ENCODE data around the gene ADGRD2. TPM values are rescaled to one million over a fixed set of nuclear protein-coding genes. Genes with fewer than 3 reads are reported as not detected.

The ADGRD2 gene
- total RNA-seq, 1 experiment from 2014 or later = not detected

DNA sequence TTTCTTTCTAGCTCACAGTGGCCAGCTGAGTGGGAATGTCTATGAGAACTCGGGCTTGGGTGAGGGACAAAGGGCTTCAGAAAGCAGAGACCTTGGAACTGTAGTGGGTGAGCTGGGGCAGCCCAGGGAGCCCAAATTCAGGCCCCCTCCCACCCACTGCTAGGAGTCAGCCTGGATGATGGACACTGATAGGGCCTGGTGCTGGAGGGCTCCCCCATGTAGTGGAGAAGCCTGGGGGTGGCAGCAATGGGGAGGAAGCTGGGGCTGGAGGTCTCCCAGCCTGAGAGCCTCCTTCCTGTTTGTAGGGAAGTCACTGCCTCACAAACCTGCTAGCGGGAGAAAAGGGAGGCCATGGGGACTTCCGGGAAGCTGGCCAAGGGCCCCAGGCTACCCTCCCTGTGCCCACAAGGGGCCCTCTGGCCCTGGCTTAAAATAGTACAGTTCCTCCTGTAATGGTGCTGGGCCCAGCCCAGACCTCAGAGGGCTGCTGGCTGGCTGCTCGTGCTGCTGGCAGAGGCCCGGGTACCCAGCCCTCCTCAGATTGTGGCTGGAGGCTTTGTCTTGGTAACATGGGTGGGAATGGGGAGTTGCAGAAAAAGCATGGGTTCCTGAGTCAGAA, 63.2 kb downstream of the ADGRD2 start:
- no peak overlapping the region for H3K27ac ChIP-seq (ENCODE audit: low read length)
- H3K4me2 ChIP-seq (ENCODE audit: low read depth, low read length, poor library complexity, severe bottlenecking) = no peak overlapping the region
- H3K36me3 ChIP-seq (ENCODE audit: insufficient read depth, low read length) = no peaks in the 10 kb centered on the region
- no peaks in the 10 kb centered on the region for H3K4me1 ChIP-seq (ENCODE audit: low read length)
- H3K79me2 ChIP-seq (ENCODE audit: low read length) = no peaks in the 10 kb centered on the region
- no peak for DNase-seq
- no peak overlapping the region for H3K4me3 ChIP-seq (ENCODE audit: low read length)
- H3K27me3 ChIP-seq (ENCODE audit: low read length) = no peaks in the 10 kb centered on the region
- H3K9me2 ChIP-seq (replicated peaks; ENCODE audit: insufficient read depth, low read length) = no peaks in the 10 kb centered on the region
- no peak overlapping the region for H3K9ac ChIP-seq (ENCODE audit: low read length)
- no peaks in the 10 kb centered on the region for H3K9me3 ChIP-seq (ENCODE audit: low read length)
- no peaks in the 10 kb centered on the region for H4K20me1 ChIP-seq (ENCODE audit: insufficient read depth, low read depth, low read length)
- H2AFZ ChIP-seq (ENCODE audit: low read length) = no peak overlapping the region

DNA sequence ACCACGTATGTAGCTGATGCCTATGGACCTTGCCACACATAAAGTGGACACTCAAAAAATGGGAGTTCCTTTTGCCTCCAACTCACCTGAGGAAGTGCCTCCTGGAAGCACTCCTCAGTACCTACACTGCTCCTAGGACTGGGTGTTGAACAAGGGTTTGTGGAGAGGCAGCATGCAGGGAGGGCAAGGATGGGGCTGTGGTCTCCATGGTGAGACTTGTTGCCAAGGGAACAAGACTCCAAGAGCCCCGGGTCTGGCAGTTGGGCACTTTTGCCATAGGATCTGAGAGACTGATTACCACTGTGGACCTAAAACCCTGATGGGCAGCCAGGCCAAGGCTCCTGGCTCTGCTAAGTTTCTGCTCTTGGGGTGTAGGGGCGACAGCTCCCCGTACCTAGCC, 63.9 kb downstream of the ADGRD2 start:
- H3K4me3 ChIP-seq (ENCODE audit: low read length) = no peak overlapping the region
- no peak overlapping the region for H3K9ac ChIP-seq (ENCODE audit: low read length)
- DNase-seq = no peak
- H3K36me3 ChIP-seq (ENCODE audit: insufficient read depth, low read length) = no peaks in the 10 kb centered on the region
- H3K4me2 ChIP-seq (ENCODE audit: low read depth, low read length, poor library complexity, severe bottlenecking) = no peak overlapping the region
- H3K9me2 ChIP-seq (replicated peaks; ENCODE audit: insufficient read depth, low read length) = no peaks in the 10 kb centered on the region
- H3K9me3 ChIP-seq (ENCODE audit: low read length) = no peaks in the 10 kb centered on the region
- no peak overlapping the region for H3K27ac ChIP-seq (ENCODE audit: low read length)
- no peaks in the 10 kb centered on the region for H4K20me1 ChIP-seq (ENCODE audit: insufficient read depth, low read depth, low read length)
- H3K4me1 ChIP-seq (ENCODE audit: low read length) = no peaks in the 10 kb centered on the region
- no peaks in the 10 kb centered on the region for H3K27me3 ChIP-seq (ENCODE audit: low read length)
- no peaks in the 10 kb centered on the region for H3K79me2 ChIP-seq (ENCODE audit: low read length)
- no peak overlapping the region for H2AFZ ChIP-seq (ENCODE audit: low read length)

DNA sequence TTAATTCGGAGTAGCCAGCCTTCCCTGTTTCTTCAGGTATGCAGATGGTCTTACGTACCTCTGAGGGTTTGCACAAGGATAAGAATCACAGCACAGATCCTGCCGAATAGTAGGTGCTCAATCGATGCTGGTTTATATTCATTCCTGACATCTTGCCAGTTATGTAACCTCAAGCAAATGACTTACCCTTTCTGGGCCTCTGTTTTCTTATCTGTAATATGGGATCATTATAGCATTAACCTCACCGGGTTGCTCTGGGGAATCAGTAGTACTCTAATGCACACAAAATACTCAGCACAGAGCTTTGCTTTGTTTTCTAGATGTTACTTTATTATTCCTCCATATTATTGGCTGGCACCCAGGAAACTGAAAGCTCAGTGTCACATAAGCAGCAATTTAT, 64.6 kb downstream of the ADGRD2 start:
- H3K27ac ChIP-seq (ENCODE audit: low read length) = no peak overlapping the region
- no peaks in the 10 kb centered on the region for H4K20me1 ChIP-seq (ENCODE audit: insufficient read depth, low read depth, low read length)
- H3K36me3 ChIP-seq (ENCODE audit: insufficient read depth, low read length) = no peaks in the 10 kb centered on the region
- H3K9me2 ChIP-seq (replicated peaks; ENCODE audit: insufficient read depth, low read length) = no peaks in the 10 kb centered on the region
- DNase-seq = no peak
- no peak overlapping the region for H3K4me2 ChIP-seq (ENCODE audit: low read depth, low read length, poor library complexity, severe bottlenecking)
- no peaks in the 10 kb centered on the region for H3K4me1 ChIP-seq (ENCODE audit: low read length)
- H2AFZ ChIP-seq (ENCODE audit: low read length) = no peak overlapping the region
- no peaks in the 10 kb centered on the region for H3K27me3 ChIP-seq (ENCODE audit: low read length)
- no peak overlapping the region for H3K4me3 ChIP-seq (ENCODE audit: low read length)
- no peak overlapping the region for H3K9ac ChIP-seq (ENCODE audit: low read length)
- no peaks in the 10 kb centered on the region for H3K79me2 ChIP-seq (ENCODE audit: low read length)
- no peaks in the 10 kb centered on the region for H3K9me3 ChIP-seq (ENCODE audit: low read length)

DNA sequence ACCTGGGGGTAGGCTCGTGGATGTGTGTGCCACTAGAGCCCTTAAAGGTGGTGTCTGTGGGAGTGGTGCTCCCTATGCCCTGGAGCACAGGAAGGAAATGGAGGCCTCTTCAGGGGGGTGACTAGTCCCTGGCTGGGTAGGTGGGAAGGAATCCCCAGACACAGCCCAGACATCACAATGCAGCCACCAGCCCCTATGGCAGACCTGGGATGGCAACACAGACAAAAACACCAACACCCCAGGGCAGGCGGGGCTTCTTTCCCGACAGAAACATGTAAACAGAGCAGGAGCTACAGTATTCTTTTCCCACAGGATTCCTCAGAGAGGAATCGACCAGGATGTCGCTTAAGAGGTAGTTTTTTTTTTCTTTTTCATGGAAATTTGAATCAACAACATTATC, 67.3 kb downstream of the ADGRD2 start:
- Histone ChIP-seq H2AFZ (ENCODE audit: low read length) (no peak overlapping the region), H3K9me2 (replicated peaks; ENCODE audit: insufficient read depth, low read length) (no peaks in the 10 kb centered on the region), H3K4me1 (ENCODE audit: low read length) (no peaks in the 10 kb centered on the region), H3K79me2 (ENCODE audit: low read length) (no peaks in the 10 kb centered on the region), H3K36me3 (ENCODE audit: insufficient read depth, low read length) (no peaks in the 10 kb centered on the region), H3K27ac (ENCODE audit: low read length) (no peak overlapping the region), H3K9ac (ENCODE audit: low read length) (no peak overlapping the region), H3K4me3 (ENCODE audit: low read length) (no peak overlapping the region), H3K27me3 (ENCODE audit: low read length) (no peaks in the 10 kb centered on the region), H3K9me3 (ENCODE audit: low read length) (no peaks in the 10 kb centered on the region), H4K20me1 (ENCODE audit: insufficient read depth, low read depth, low read length) (no peaks in the 10 kb centered on the region), H3K4me2 (ENCODE audit: low read depth, low read length, poor library complexity, severe bottlenecking) (no peak overlapping the region)
- DNase-seq = no peak

DNA sequence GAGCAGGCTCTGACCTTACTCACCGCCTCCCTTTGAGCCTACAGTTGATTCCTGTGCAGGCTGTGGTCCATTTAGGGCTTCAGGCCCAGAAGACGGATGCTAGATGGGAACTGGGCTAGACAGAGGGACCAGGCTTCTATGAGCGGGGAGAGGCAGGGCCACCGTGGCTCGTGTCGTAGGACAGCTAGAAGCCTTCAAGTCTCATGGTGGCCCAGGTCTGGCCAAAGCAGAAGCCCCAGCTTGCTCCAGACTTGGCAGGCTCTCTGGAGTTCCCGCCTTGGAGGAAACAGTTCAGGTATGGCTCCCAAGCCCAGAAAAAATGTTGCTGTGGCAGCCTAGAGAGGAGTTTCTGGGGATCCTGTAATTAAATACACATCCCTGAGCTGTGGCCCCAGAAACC, 67.9 kb downstream of the ADGRD2 start:
- Histone ChIP-seq H3K9me2 (replicated peaks; ENCODE audit: insufficient read depth, low read length) (no peaks in the 10 kb centered on the region), H3K27me3 (ENCODE audit: low read length) (no peaks in the 10 kb centered on the region), H3K36me3 (ENCODE audit: insufficient read depth, low read length) (no peaks in the 10 kb centered on the region), H3K79me2 (ENCODE audit: low read length) (no peaks in the 10 kb centered on the region), H4K20me1 (ENCODE audit: insufficient read depth, low read depth, low read length) (no peaks in the 10 kb centered on the region), H3K27ac (ENCODE audit: low read length) (no peak overlapping the region), H3K4me2 (ENCODE audit: low read depth, low read length, poor library complexity, severe bottlenecking) (no peak overlapping the region), H3K4me3 (ENCODE audit: low read length) (no peak overlapping the region), H2AFZ (ENCODE audit: low read length) (no peak overlapping the region), H3K9ac (ENCODE audit: low read length) (no peak overlapping the region), H3K4me1 (ENCODE audit: low read length) (no peaks in the 10 kb centered on the region), H3K9me3 (ENCODE audit: low read length) (no peaks in the 10 kb centered on the region)
- no peak for DNase-seq

DNA sequence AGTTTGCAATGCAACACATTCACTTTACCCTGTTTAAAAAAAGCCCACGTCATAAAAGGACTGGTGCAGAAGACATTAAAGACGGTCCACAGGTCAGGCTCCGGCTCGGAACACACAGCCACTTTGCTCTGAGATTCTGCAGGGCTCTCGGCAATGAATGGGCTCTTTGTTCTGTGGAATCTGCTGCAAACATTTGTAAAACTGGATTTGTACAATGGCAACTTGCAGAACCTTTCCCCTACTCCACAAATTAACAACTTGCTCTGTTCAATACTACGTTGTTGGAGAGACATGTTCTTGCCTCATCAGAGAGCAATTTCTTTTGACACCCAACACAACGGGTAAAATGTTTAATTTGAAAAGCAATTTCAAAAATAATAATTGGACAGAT, 70.0 kb downstream of the ADGRD2 start:
- Histone ChIP-seq H3K36me3 (ENCODE audit: insufficient read depth, low read length) (no peaks in the 10 kb centered on the region), H3K27ac (ENCODE audit: low read length) (no peak overlapping the region), H3K4me1 (ENCODE audit: low read length) (no peaks in the 10 kb centered on the region), H3K9me3 (ENCODE audit: low read length) (no peaks in the 10 kb centered on the region), H2AFZ (ENCODE audit: low read length) (no peak overlapping the region), H4K20me1 (ENCODE audit: insufficient read depth, low read depth, low read length) (no peaks in the 10 kb centered on the region), H3K4me3 (ENCODE audit: low read length) (no peak overlapping the region), H3K27me3 (ENCODE audit: low read length) (no peaks in the 10 kb centered on the region), H3K9ac (ENCODE audit: low read length) (no peak overlapping the region), H3K9me2 (replicated peaks; ENCODE audit: insufficient read depth, low read length) (no peaks in the 10 kb centered on the region), H3K4me2 (ENCODE audit: low read depth, low read length, poor library complexity, severe bottlenecking) (no peak overlapping the region), H3K79me2 (ENCODE audit: low read length) (no peaks in the 10 kb centered on the region)
- DNase-seq = no peak

DNA sequence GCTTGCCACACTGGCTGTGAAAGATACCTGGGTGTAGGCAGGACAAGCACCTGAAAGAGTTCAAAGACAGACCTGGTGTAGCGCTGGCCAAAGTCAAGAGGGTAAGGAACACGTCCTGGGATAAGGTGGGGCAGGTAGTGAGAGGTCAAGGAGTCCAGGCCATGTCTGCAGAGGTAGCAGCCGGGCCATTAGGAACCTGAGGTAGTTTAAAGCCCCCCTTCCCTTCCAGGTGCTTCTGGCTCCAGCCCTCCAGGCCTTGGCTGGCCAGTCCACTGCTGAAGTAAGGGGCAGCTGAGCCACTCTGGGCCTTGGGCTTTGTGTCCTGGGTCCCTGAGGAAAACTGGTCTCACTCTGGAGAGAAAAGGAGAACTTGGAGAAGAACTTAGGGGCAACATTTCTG, 70.9 kb downstream of the ADGRD2 start:
- H3K9ac ChIP-seq (ENCODE audit: low read length) = no peak overlapping the region
- DNase-seq = no peak

DNA sequence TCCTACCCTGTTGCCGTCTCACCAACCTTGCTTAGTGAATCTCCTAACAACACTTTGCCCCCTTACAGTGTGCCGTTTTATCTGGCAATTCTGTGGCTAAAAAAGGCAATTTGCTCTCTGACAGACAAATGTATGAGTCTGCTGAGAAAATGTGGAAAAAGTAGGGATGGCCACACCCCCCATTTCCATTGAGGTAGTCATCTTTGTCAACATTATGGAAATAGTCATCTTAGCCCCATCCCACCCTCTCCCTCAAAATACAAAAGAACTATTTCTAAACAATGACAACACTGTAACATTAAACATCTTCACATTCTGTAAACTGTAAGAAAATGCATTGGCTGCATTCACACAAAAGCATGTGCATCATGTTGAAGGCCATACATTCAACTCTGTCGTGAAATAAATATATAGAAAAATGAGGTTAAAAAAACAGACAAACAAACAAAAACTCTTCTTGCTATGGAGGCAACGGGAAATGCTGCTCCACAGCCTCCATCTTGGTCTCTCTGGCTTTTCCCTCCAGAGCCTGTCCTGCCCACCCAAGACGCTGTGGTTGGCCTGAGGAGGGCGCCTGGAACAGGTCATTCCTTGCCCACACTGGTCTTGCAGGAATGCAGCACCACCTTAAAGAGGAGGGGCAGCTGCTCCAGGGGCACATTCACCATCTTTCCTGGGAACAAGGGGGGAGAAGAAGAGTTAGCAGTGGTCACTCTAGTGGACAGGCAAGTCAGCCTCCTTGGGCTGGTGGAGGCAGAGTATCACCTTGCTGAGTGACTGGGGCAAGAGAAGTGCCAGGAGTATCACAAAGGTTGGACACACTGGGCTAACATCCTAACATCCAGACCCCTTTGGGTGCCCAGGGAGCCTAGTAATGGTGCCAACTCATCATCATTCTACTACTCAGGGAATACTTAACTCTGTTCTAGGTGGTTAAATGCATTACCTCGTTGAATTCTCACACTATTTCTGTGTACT, 72.2 kb downstream of the ADGRD2 start:
- Histone ChIP-seq H3K9me3 (ENCODE audit: low read length) (no peaks in the 10 kb centered on the region), H3K4me3 (ENCODE audit: low read length) (no peak overlapping the region)

More for the DNA sequence above, 70.9 kb downstream of the ADGRD2 start:
- Histone ChIP-seq H3K4me1 (ENCODE audit: low read length) (no peaks in the 10 kb centered on the region), H3K9me2 (replicated peaks; ENCODE audit: insufficient read depth, low read length) (no peaks in the 10 kb centered on the region), H4K20me1 (ENCODE audit: insufficient read depth, low read depth, low read length) (no peaks in the 10 kb centered on the region), H3K36me3 (ENCODE audit: insufficient read depth, low read length) (no peaks in the 10 kb centered on the region), H3K4me3 (ENCODE audit: low read length) (no peak overlapping the region), H2AFZ (ENCODE audit: low read length) (no peak overlapping the region), H3K4me2 (ENCODE audit: low read depth, low read length, poor library complexity, severe bottlenecking) (no peak overlapping the region), H3K9me3 (ENCODE audit: low read length) (no peaks in the 10 kb centered on the region), H3K79me2 (ENCODE audit: low read length) (no peaks in the 10 kb centered on the region), H3K27me3 (ENCODE audit: low read length) (no peaks in the 10 kb centered on the region), H3K27ac (ENCODE audit: low read length) (no peak overlapping the region)

More for the DNA sequence above, 72.2 kb downstream of the ADGRD2 start:
- no peak overlapping the region for H3K27ac ChIP-seq (ENCODE audit: low read length)
- no peaks in the 10 kb centered on the region for H3K79me2 ChIP-seq (ENCODE audit: low read length)
- H3K9me2 ChIP-seq (replicated peaks; ENCODE audit: insufficient read depth, low read length) = no peaks in the 10 kb centered on the region
- DNase-seq = no peak
- H3K9ac ChIP-seq (ENCODE audit: low read length) = no peak overlapping the region
- H2AFZ ChIP-seq (ENCODE audit: low read length) = no peak overlapping the region
- H3K36me3 ChIP-seq (ENCODE audit: insufficient read depth, low read length) = no peaks in the 10 kb centered on the region
- H4K20me1 ChIP-seq (ENCODE audit: insufficient read depth, low read depth, low read length) = no peaks in the 10 kb centered on the region
- H3K27me3 ChIP-seq (ENCODE audit: low read length) = no peaks in the 10 kb centered on the region
- no peak overlapping the region for H3K4me2 ChIP-seq (ENCODE audit: low read depth, low read length, poor library complexity, severe bottlenecking)
- H3K4me1 ChIP-seq (ENCODE audit: low read length) = no peaks in the 10 kb centered on the region

All from Karpas-422 (cell line).